Measurements from ENCODE around the gene UBE2D2.
"Not testable (repeated sequence)": the region's sequence is repeated elsewhere in the genome, so short reads cannot be mapped to it uniquely, and the experiment has no call there.

UBE2D2 gene

GRCh38 chr5:139598601-139598965, 37.4 kb downstream of the UBE2D2 start:
- H3K4me3 ChIP-seq (ENCODE audit: low read depth, low read length); H3K9me3 ChIP-seq (ENCODE audit: control insufficient read depth, insufficient read depth, low read length); H3K9ac ChIP-seq (ENCODE audit: low read depth, low read length); H3K4me1 ChIP-seq (ENCODE audit: control insufficient read depth, insufficient read depth, low read length); H3K27me3 ChIP-seq (ENCODE audit: control insufficient read depth, insufficient read depth, low read length): not testable (repeated sequence)
- peaks cover 10% of the 10 kb centered on the region for H3K36me3 ChIP-seq (ENCODE audit: control insufficient read depth, insufficient read depth, low read length)

GRCh38 chr5:139600336-139600949, 39.3 kb downstream of the UBE2D2 start:
- Histone ChIP-seq H3K9ac (ENCODE audit: low read depth, low read length) (no peak overlapping the region), H3K4me1 (ENCODE audit: control insufficient read depth, insufficient read depth, low read length) (no peaks in the 10 kb centered on the region), H3K27me3 (ENCODE audit: control insufficient read depth, insufficient read depth, low read length) (no peaks in the 10 kb centered on the region), H3K4me3 (ENCODE audit: low read depth, low read length) (no peak overlapping the region), H3K9me3 (ENCODE audit: control insufficient read depth, insufficient read depth, low read length) (no peaks in the 10 kb centered on the region), H3K36me3 (ENCODE audit: control insufficient read depth, insufficient read depth, low read length) (peaks cover 10% of the 10 kb centered on the region)

GRCh38 chr5:139601429-139601828, 40.3 kb downstream of the UBE2D2 start:
- Histone ChIP-seq H3K9me3 (ENCODE audit: control insufficient read depth, insufficient read depth, low read length) (no peaks in the 10 kb centered on the region), H3K36me3 (ENCODE audit: control insufficient read depth, insufficient read depth, low read length) (peaks cover 10% of the 10 kb centered on the region), H3K9ac (ENCODE audit: low read depth, low read length) (no peak overlapping the region), H3K4me3 (ENCODE audit: low read depth, low read length) (no peak overlapping the region), H3K4me1 (ENCODE audit: control insufficient read depth, insufficient read depth, low read length) (no peaks in the 10 kb centered on the region), H3K27me3 (ENCODE audit: control insufficient read depth, insufficient read depth, low read length) (no peaks in the 10 kb centered on the region)

GRCh38 chr5:139601948-139602347, 40.8 kb downstream of the UBE2D2 start:
- not testable (repeated sequence) for H3K9me3 ChIP-seq (ENCODE audit: control insufficient read depth, insufficient read depth, low read length); H3K27me3 ChIP-seq (ENCODE audit: control insufficient read depth, insufficient read depth, low read length); H3K4me1 ChIP-seq (ENCODE audit: control insufficient read depth, insufficient read depth, low read length); H3K9ac ChIP-seq (ENCODE audit: low read depth, low read length); H3K4me3 ChIP-seq (ENCODE audit: low read depth, low read length)
- peaks cover 10% of the 10 kb centered on the region for H3K36me3 ChIP-seq (ENCODE audit: control insufficient read depth, insufficient read depth, low read length)

GRCh38 chr5:139605887-139606286, 44.7 kb downstream of the UBE2D2 start:
- H3K4me3 ChIP-seq (ENCODE audit: low read depth, low read length), result no peak overlapping the region
- no peaks in the 10 kb centered on the region for H3K4me1 ChIP-seq (ENCODE audit: control insufficient read depth, insufficient read depth, low read length)
- H3K27me3 ChIP-seq (ENCODE audit: control insufficient read depth, insufficient read depth, low read length), result no peaks in the 10 kb centered on the region
- H3K9ac ChIP-seq (ENCODE audit: low read depth, low read length), result no peak overlapping the region
- H3K9me3 ChIP-seq (ENCODE audit: control insufficient read depth, insufficient read depth, low read length), result no peaks in the 10 kb centered on the region
- peaks cover 10% of the 10 kb centered on the region for H3K36me3 ChIP-seq (ENCODE audit: control insufficient read depth, insufficient read depth, low read length)

GRCh38 chr5:139611703-139612584, 50.8 kb downstream of the UBE2D2 start:
- H3K36me3 ChIP-seq (ENCODE audit: control insufficient read depth, insufficient read depth, low read length), result no peaks in the 10 kb centered on the region
- no peaks in the 10 kb centered on the region for H3K4me1 ChIP-seq (ENCODE audit: control insufficient read depth, insufficient read depth, low read length)
- no peak overlapping the region for H3K4me3 ChIP-seq (ENCODE audit: low read depth, low read length)
- H3K27me3 ChIP-seq (ENCODE audit: control insufficient read depth, insufficient read depth, low read length), result no peaks in the 10 kb centered on the region
- no peaks in the 10 kb centered on the region for H3K9me3 ChIP-seq (ENCODE audit: control insufficient read depth, insufficient read depth, low read length)
- no peak overlapping the region for H3K9ac ChIP-seq (ENCODE audit: low read depth, low read length)

- H3K9ac ChIP-seq (ENCODE audit: low read depth, low read length), result no peak overlapping the region
- peaks cover 19% of the 10 kb centered on the region for H3K36me3 ChIP-seq (ENCODE audit: control insufficient read depth, insufficient read depth, low read length)
- no peak overlapping the region for H3K4me3 ChIP-seq (ENCODE audit: low read depth, low read length)
- no peaks in the 10 kb centered on the region for H3K4me1 ChIP-seq (ENCODE audit: control insufficient read depth, insufficient read depth, low read length)
- no peaks in the 10 kb centered on the region for H3K9me3 ChIP-seq (ENCODE audit: control insufficient read depth, insufficient read depth, low read length)
- H3K27me3 ChIP-seq (ENCODE audit: control insufficient read depth, insufficient read depth, low read length), result no peaks in the 10 kb centered on the region
Measured at GRCh38 chr5:139619861-139620260, 58.7 kb downstream of the UBE2D2 start.

GRCh38 chr5:139625398-139625797, 64.3 kb downstream of the UBE2D2 start:
- H3K27me3 ChIP-seq (ENCODE audit: control insufficient read depth, insufficient read depth, low read length); H3K4me3 ChIP-seq (ENCODE audit: low read depth, low read length); H3K4me1 ChIP-seq (ENCODE audit: control insufficient read depth, insufficient read depth, low read length); H3K9me3 ChIP-seq (ENCODE audit: control insufficient read depth, insufficient read depth, low read length); H3K9ac ChIP-seq (ENCODE audit: low read depth, low read length): not testable (repeated sequence)
- H3K36me3 ChIP-seq (ENCODE audit: control insufficient read depth, insufficient read depth, low read length), result peaks cover 22% of the 10 kb centered on the region

GRCh38 chr5:139630855-139631254, 69.7 kb downstream of the UBE2D2 start:
- H3K27me3 ChIP-seq (ENCODE audit: control insufficient read depth, insufficient read depth, low read length), result no peaks in the 10 kb centered on the region
- H3K9ac ChIP-seq (ENCODE audit: low read depth, low read length), result no peak overlapping the region
- peaks cover 13% of the 10 kb centered on the region for H3K36me3 ChIP-seq (ENCODE audit: control insufficient read depth, insufficient read depth, low read length)
- H3K9me3 ChIP-seq (ENCODE audit: control insufficient read depth, insufficient read depth, low read length), result no peaks in the 10 kb centered on the region
- no peak overlapping the region for H3K4me3 ChIP-seq (ENCODE audit: low read depth, low read length)
- H3K4me1 ChIP-seq (ENCODE audit: control insufficient read depth, insufficient read depth, low read length), result peaks cover 11% of the 10 kb centered on the region

GRCh38 chr5:139631520-139632165, 70.5 kb downstream of the UBE2D2 start:
- Histone ChIP-seq H3K4me1 (ENCODE audit: control insufficient read depth, insufficient read depth, low read length) (peaks cover 16% of the 10 kb centered on the region), H3K9ac (ENCODE audit: low read depth, low read length) (no peak overlapping the region), H3K27me3 (ENCODE audit: control insufficient read depth, insufficient read depth, low read length) (no peaks in the 10 kb centered on the region), H3K4me3 (ENCODE audit: low read depth, low read length) (no peak overlapping the region), H3K9me3 (ENCODE audit: control insufficient read depth, insufficient read depth, low read length) (no peaks in the 10 kb centered on the region), H3K36me3 (ENCODE audit: control insufficient read depth, insufficient read depth, low read length) (peaks cover 7% of the 10 kb centered on the region)

GRCh38 chr5:139633295-139634027, 72.3 kb downstream of the UBE2D2 start:
- Histone ChIP-seq H3K4me1 (ENCODE audit: control insufficient read depth, insufficient read depth, low read length) (peaks cover 24% of the 10 kb centered on the region), H3K9me3 (ENCODE audit: control insufficient read depth, insufficient read depth, low read length) (no peaks in the 10 kb centered on the region), H3K9ac (ENCODE audit: low read depth, low read length) (no peak overlapping the region), H3K4me3 (ENCODE audit: low read depth, low read length) (no peak overlapping the region), H3K36me3 (ENCODE audit: control insufficient read depth, insufficient read depth, low read length) (no peaks in the 10 kb centered on the region), H3K27me3 (ENCODE audit: control insufficient read depth, insufficient read depth, low read length) (no peaks in the 10 kb centered on the region)
